ENCODE measurements around the gene CCSER2. TPM values are rescaled to one million over a fixed set of nuclear protein-coding genes. Genes with fewer than 3 reads are reported as not detected.

The CCSER2 gene
- total RNA-seq, 1 donor from 2014 or later, result 22.4 TPM

- Histone ChIP-seq H3K36me3 (ENCODE audit: control insufficient read depth, insufficient read depth, low read length) (peaks cover 3% of the 10 kb centered on the region), H3K4me3 (ENCODE audit: low read depth, low read length) (no peak overlapping the region), H3K27me3 (ENCODE audit: control insufficient read depth, insufficient read depth, low read length) (no peaks in the 10 kb centered on the region)
- DNase-seq (ENCODE audit: low read depth) (no peak), FAIRE-seq (no peak)
- no peak for TF ChIP-seq CTCF (IDR thresholded peaks at IDR 0.05; ENCODE audit: insufficient read depth, low read length, severe bottlenecking)
Observed at GRCh38 chr10:84517554-84517953, 189.2 kb downstream of the CCSER2 start.

DNA sequence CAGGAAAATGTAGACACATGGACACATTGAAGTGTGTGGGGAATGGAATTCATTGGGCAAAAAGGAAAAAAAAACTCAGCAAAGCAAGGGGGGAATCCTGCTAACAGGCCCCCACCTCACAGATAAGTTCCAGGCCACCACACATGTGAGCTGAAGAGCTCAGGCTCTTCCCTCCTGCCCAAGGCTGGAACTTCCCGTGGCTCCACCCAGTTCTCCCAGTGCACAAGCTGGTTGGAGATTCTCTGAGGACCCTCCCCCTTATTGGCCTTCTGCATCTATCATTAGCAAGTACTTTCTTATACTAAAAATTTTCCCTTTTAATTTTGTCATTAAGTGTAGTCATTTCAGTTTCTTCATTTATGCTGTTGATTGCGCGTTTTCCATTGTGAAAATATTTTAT, 190.8 kb downstream of the CCSER2 start:
- no peak for DNase-seq (ENCODE audit: low read depth)
- no peak for TF ChIP-seq CTCF (IDR thresholded peaks at IDR 0.05; ENCODE audit: insufficient read depth, low read length, severe bottlenecking)
- Histone ChIP-seq H3K4me3 (ENCODE audit: low read depth, low read length) (no peak overlapping the region), H3K27me3 (ENCODE audit: control insufficient read depth, insufficient read depth, low read length) (no peaks in the 10 kb centered on the region), H3K36me3 (ENCODE audit: control insufficient read depth, insufficient read depth, low read length) (no peaks in the 10 kb centered on the region)
- FAIRE-seq, result no peak

- FAIRE-seq (no peak), DNase-seq (ENCODE audit: low read depth) (no peak)
- no peaks in the 10 kb centered on the region for H3K36me3 ChIP-seq (ENCODE audit: control insufficient read depth, insufficient read depth, low read length)
- no peak for TF ChIP-seq CTCF (IDR thresholded peaks at IDR 0.05; ENCODE audit: insufficient read depth, low read length, severe bottlenecking)
- H3K27me3 ChIP-seq (ENCODE audit: control insufficient read depth, insufficient read depth, low read length), result no peaks in the 10 kb centered on the region
- H3K4me3 ChIP-seq (ENCODE audit: low read depth, low read length), result no peak overlapping the region
Observed at GRCh38 chr10:84521013-84521412, 192.6 kb downstream of the CCSER2 start.

- no peak for FAIRE-seq
- Histone ChIP-seq H3K4me3 (ENCODE audit: low read depth, low read length) (no peak overlapping the region), H3K36me3 (ENCODE audit: control insufficient read depth, insufficient read depth, low read length) (no peaks in the 10 kb centered on the region), H3K27me3 (ENCODE audit: control insufficient read depth, insufficient read depth, low read length) (no peaks in the 10 kb centered on the region)
- TF ChIP-seq CTCF (IDR thresholded peaks at IDR 0.05; ENCODE audit: insufficient read depth, low read length, severe bottlenecking), result no peak
- DNase-seq (ENCODE audit: low read depth), result no peak
Observed at GRCh38 chr10:84521468-84521867, 193.1 kb downstream of the CCSER2 start.

GRCh38 chr10:84522612-84523462, 194.4 kb downstream of the CCSER2 start:
- TF ChIP-seq CTCF (IDR thresholded peaks at IDR 0.05; ENCODE audit: insufficient read depth, low read length, severe bottlenecking), result no peak
- Histone ChIP-seq H3K4me3 (ENCODE audit: low read depth, low read length) (no peak overlapping the region), H3K36me3 (ENCODE audit: control insufficient read depth, insufficient read depth, low read length) (no peaks in the 10 kb centered on the region), H3K27me3 (ENCODE audit: control insufficient read depth, insufficient read depth, low read length) (no peaks in the 10 kb centered on the region)
- FAIRE-seq (no peak), DNase-seq (ENCODE audit: low read depth) (peak; percentile 43)

- no peak overlapping the region for H3K4me3 ChIP-seq (ENCODE audit: low read depth, low read length)
- TF ChIP-seq CTCF (IDR thresholded peaks at IDR 0.05; ENCODE audit: insufficient read depth, low read length, severe bottlenecking), result no peak
- peak; percentile 35 for DNase-seq (ENCODE audit: low read depth)
- FAIRE-seq, result no peak
- H3K27me3 ChIP-seq (ENCODE audit: control insufficient read depth, insufficient read depth, low read length), result no peaks in the 10 kb centered on the region
- no peaks in the 10 kb centered on the region for H3K36me3 ChIP-seq (ENCODE audit: control insufficient read depth, insufficient read depth, low read length)
Observed at GRCh38 chr10:84523526-84523925, 195.1 kb downstream of the CCSER2 start.
